GM23248 (cell line): ENCODE measurements around the gene PLXNB1. TPM values are rescaled to one million over a fixed set of nuclear protein-coding genes. Genes with fewer than 3 reads are reported as not detected.

Experiments
- DNase-seq: peaks from one replicate; pipeline ENCODE4 v3.0.0-alpha.2; 2015
- H2AFZ ChIP-seq: fragments of 200-600 bp; sonication (generic); 2 replicates; pipeline ENCODE4 v1.6.1; 2016; ENCODE audit warnings: antibody characterized with exemption
- H3F3A ChIP-seq: fragments of 200-600 bp; sonication (generic); 2 replicates; pipeline ENCODE4 v1.6.1; 2016; ENCODE audit warnings: mild to moderate bottlenecking, antibody characterized with exemption, mixed run types; ENCODE audit not compliant: insufficient read depth
- H3K27ac ChIP-seq: fragments of 200-600 bp; sonication (generic); 2 replicates; pipeline ENCODE4 v1.5.1; 2016; ENCODE audit warnings: mild to moderate bottlenecking
- H3K27me3 ChIP-seq: fragments of 200-600 bp; sonication (generic); replicated peaks from 2 replicates; pipeline ENCODE4 v1.6.1; 2016; ENCODE audit warnings: mild to moderate bottlenecking; ENCODE audit not compliant: insufficient read depth
- H3K36me3 ChIP-seq: fragments of 200-600 bp; sonication (generic); 2 replicates; pipeline ENCODE4 v1.6.1; 2016; ENCODE audit warnings: low read depth, mild to moderate bottlenecking
- H3K4me1 ChIP-seq: fragments of 200-600 bp; sonication (generic); 2 replicates; pipeline ENCODE4 v1.6.1; 2016; ENCODE audit warnings: mild to moderate bottlenecking; ENCODE audit not compliant: insufficient read depth
- H3K4me2 ChIP-seq: fragments of 200-600 bp; sonication (generic); one replicate; pipeline ENCODE4 v1.6.1; 2016; ENCODE audit warnings: mild to moderate bottlenecking; ENCODE audit not compliant: unreplicated experiment
- H3K4me3 ChIP-seq: fragments of 200-600 bp; sonication (generic); 2 replicates; pipeline ENCODE4 v1.5.1; 2016; ENCODE audit warnings: mild to moderate bottlenecking
- H3K79me2 ChIP-seq: fragments of 200-600 bp; sonication (generic); 2 replicates; pipeline ENCODE4 v1.6.1; 2016; ENCODE audit warnings: mild to moderate bottlenecking; ENCODE audit not compliant: insufficient read depth
- H3K9ac ChIP-seq: fragments of 200-600 bp; sonication (generic); 2 replicates; pipeline ENCODE4 v1.6.1; 2016; ENCODE audit warnings: mild to moderate bottlenecking
- H3K9me2 ChIP-seq: fragments of 200-600 bp; sonication (generic); 2 replicates; pipeline ENCODE4 v1.6.1; 2016; ENCODE audit warnings: mixed run types, mild to moderate bottlenecking, moderate library complexity; ENCODE audit not compliant: insufficient read depth
- H3K9me3 ChIP-seq: fragments of 200-600 bp; sonication (generic); one replicate; pipeline ENCODE4 v1.6.1; 2017; ENCODE audit warnings: low read depth
- H4K20me1 ChIP-seq: fragments of 200-600 bp; sonication (generic); 2 replicates; pipeline ENCODE4 v1.6.0; 2016; ENCODE audit not compliant: insufficient read depth
- EZH2 ChIP-seq: fragments of 200-600 bp; sonication (generic); IDR thresholded peaks from 2 replicates; pipeline ENCODE4 v1.6.1; 2018; ENCODE audit warnings: antibody characterized with exemption, mild to moderate bottlenecking; ENCODE audit not compliant: insufficient read depth, poor library complexity, severe bottlenecking
- EZH2phosphoT487 ChIP-seq: fragments of 200-600 bp; sonication (generic); IDR thresholded peaks from 2 replicates; pipeline ENCODE4 v1.6.1; 2018; ENCODE audit warnings: antibody characterized with exemption, moderate library complexity, mild to moderate bottlenecking, low read depth; ENCODE audit not compliant: insufficient read depth
- WGBS, 2 experiments: methylation state at CpG; one replicate each; pipeline ENCODE4 v1.1.6; 2015 to 2017; ENCODE audit warnings: low lambda C conversion rate in 2 of 2, low coverage in 1 of 2; ENCODE audit errors: missing lambda C conversion rate in 2 of 2; 5-methylcytosine and 5-hydroxymethylcytosine counted together
- in situ Hi-C: fragments of 300-500 bp; cut with MboI; formaldehyde crosslinking; loops from 2 replicates; pipeline ENCODE4 v1.15.0; 2020
- polyA plus RNA-seq: library from polyadenylated mRNA; unstranded; fragments of >200 nt; fragmentation: Nextera tagmentation; extraction: Ambion mirVana; gene quantifications from 2 replicates; pipeline ENCODE4 v1.2.1, GENCODE V29; 2016
- total RNA-seq: library from RNA; depleted of rRNA; stranded (reverse); fragments of >200 nt; shearing (Covaris generic); gene quantifications from 2 replicates; pipeline ENCODE4 v1.2.3, GENCODE V29; 2014

The PLXNB1 gene
- total and polyA plus RNA-seq, 2 experiments from 2014 or later, result 3.3 to 5.5 TPM

GRCh38 chr3:48414376-48415250 lies 15.3 kb downstream of the PLXNB1 start:
- Histone ChIP-seq H3K9ac (no peak overlapping the region), H3K27ac (no peak overlapping the region), H3K4me2 (no peak overlapping the region), H4K20me1 (no peaks in the 10 kb centered on the region), H3F3A (no peaks in the 10 kb centered on the region), H3K9me3 (no peaks in the 10 kb centered on the region), H3K4me1 (no peaks in the 10 kb centered on the region), H2AFZ (no peak overlapping the region), H3K4me3 (no peak overlapping the region), H3K9me2 (no peaks in the 10 kb centered on the region), H3K79me2 (no peaks in the 10 kb centered on the region), H3K27me3 (no peaks in the 10 kb centered on the region), H3K36me3 (no peaks in the 10 kb centered on the region)
- in situ Hi-C loops, result no loop called here
- WGBS, 2 experiments, result 74 to 76% methylated on average over 25 of the region's 25 CpGs
- TF ChIP-seq EZH2 (no peak), EZH2phosphoT487 (no peak)
- DNase-seq, result no peak

DNA sequence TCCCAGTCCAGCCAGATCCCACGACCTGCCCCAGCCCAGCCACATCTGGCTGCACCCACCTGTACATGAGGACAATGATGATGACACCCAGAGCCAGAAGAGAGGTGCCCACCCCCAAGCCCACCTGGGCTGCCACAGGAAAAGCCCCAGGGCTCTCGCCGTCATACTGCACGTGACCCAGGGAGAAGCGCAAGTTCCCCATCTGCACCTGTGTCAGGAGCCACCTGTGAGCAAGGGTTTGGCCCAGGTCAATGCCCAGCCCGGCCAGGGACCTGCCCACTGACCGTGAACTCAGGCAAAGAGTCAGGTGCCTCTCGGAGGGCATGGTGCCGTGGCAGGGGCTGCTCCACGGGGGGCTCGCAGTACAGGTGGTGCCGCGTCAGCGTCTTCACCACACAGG lies 16.3 kb downstream of the PLXNB1 start:
- Histone ChIP-seq H4K20me1 (no peaks in the 10 kb centered on the region), H3K27ac (no peak overlapping the region), H2AFZ (no peak overlapping the region), H3K9ac (no peak overlapping the region), H3K9me2 (no peaks in the 10 kb centered on the region), H3K4me3 (no peak overlapping the region), H3K79me2 (no peaks in the 10 kb centered on the region), H3K9me3 (no peaks in the 10 kb centered on the region), H3K36me3 (no peaks in the 10 kb centered on the region), H3K4me2 (no peak overlapping the region), H3K4me1 (no peaks in the 10 kb centered on the region), H3F3A (no peaks in the 10 kb centered on the region), H3K27me3 (no peaks in the 10 kb centered on the region)
- 83 to 84% methylated on average over 12 to 14 of the region's 14 CpGs for WGBS, 2 experiments
- TF ChIP-seq EZH2phosphoT487 (no peak), EZH2 (no peak)
- DNase-seq, result no peak
- in situ Hi-C loops, result no loop called here

- in situ Hi-C loops, result no loop called here
- Histone ChIP-seq H3K36me3 (no peaks in the 10 kb centered on the region), H3K27me3 (no peaks in the 10 kb centered on the region), H3K9me3 (no peaks in the 10 kb centered on the region), H3K9ac (no peak overlapping the region), H4K20me1 (no peaks in the 10 kb centered on the region), H3K27ac (no peak overlapping the region), H3F3A (no peaks in the 10 kb centered on the region), H2AFZ (no peak overlapping the region), H3K79me2 (no peaks in the 10 kb centered on the region), H3K4me3 (no peak overlapping the region), H3K4me2 (no peak overlapping the region), H3K4me1 (no peaks in the 10 kb centered on the region), H3K9me2 (no peaks in the 10 kb centered on the region)
- no peak for DNase-seq
- TF ChIP-seq EZH2, result no peak
- TF ChIP-seq EZH2phosphoT487, result no peak
- 50 to 60% methylated on average over 6 to 8 of the region's 8 CpGs for WGBS, 2 experiments
Measured at GRCh38 chr3:48413086-48413485, 16.8 kb downstream of the PLXNB1 start.

GRCh38 chr3:48412375-48413001 lies 17.4 kb downstream of the PLXNB1 start:
- WGBS, 2 experiments, result 89 to 91% methylated on average over 16 to 19 of the region's 19 CpGs
- Histone ChIP-seq H3K27me3 (no peaks in the 10 kb centered on the region), H3K79me2 (no peaks in the 10 kb centered on the region), H4K20me1 (no peaks in the 10 kb centered on the region), H3K9me3 (no peaks in the 10 kb centered on the region), H3K9ac (no peak overlapping the region), H3K36me3 (no peaks in the 10 kb centered on the region), H3K4me1 (no peaks in the 10 kb centered on the region), H3K4me2 (no peak overlapping the region), H3K4me3 (no peak overlapping the region), H3K27ac (no peak overlapping the region), H3F3A (no peaks in the 10 kb centered on the region), H3K9me2 (no peaks in the 10 kb centered on the region), H2AFZ (no peak overlapping the region)
- TF ChIP-seq EZH2phosphoT487 (no peak), EZH2 (no peak)
- no peak for DNase-seq
- in situ Hi-C loops, result no loop called here
